Pancreas (tissue), 10 donors: ENCODE measurements around the gene CAPN14. TPM values are rescaled to one million over a fixed set of nuclear protein-coding genes. Genes with fewer than 3 reads are reported as not detected.

Source experiments
- ATAC-seq, 4 donors: fragments of 200-7000 bp; cut with Tn5 transposase; one replicate each; pipeline versions ENCODE4 v1.8.0 to v1.9.1; 2020; ENCODE audit warnings: mild to moderate bottlenecking in 4 of 4, moderate library complexity in 4 of 4
- DNase-seq, 6 donors: peaks; one replicate each; pipeline ENCODE4 v3.0.0-alpha.2; 2020
- FAIRE-seq: peaks from 2 replicates; lab custom pipeline; 2012; peaks lifted over from hg19 to GRCh38; lab: Jason Lieb, UNC
- H3K27ac ChIP-seq, 4 donors: fragments of 200-600 bp; sonication (generic); 1 replicate in 3 of 4; 2 replicates in 1 of 4; pipeline versions ENCODE4 v1.5.0 to v1.8.0; 2020
- H3K27me3 ChIP-seq, 4 donors: fragments of 200-600 bp; one replicate each; pipeline ENCODE4 v1.8.0; 2021
- H3K36me3 ChIP-seq, 3 donors: fragments of 200-600 bp; sonication (generic) in 1 of 3; one replicate each; pipeline versions ENCODE4 v1.5.0 to v1.8.0; 2020 to 2021
- H3K4me1 ChIP-seq, 3 donors: fragments of 200-600 bp; one replicate each; pipeline ENCODE4 v1.8.0; 2021
- H3K4me3 ChIP-seq, 4 donors: fragments of 200-600 bp; sonication (generic) in 2 of 4; one replicate each; pipeline versions ENCODE4 v1.5.0 to v1.8.0; 2020 to 2021
- H3K9me3 ChIP-seq, 4 donors: fragments of 200-600 bp; one replicate each; pipeline ENCODE4 v1.8.0; 2021
- CTCF ChIP-seq, 4 donors: fragments of 200-600 bp; sonication (generic) in 3 of 4; IDR thresholded peaks; one replicate each; pipeline versions ENCODE4 v1.5.0 to v1.8.0; 2021; ENCODE audit warnings: antibody characterized with exemption in 4 of 4
- WGBS, 2 donors: extraction: QIAGEN DNeasy Blood & Tissue Kit; methylation state at CpG; one replicate each; pipeline ENCODE4 v1.1.7; 2013; 5-methylcytosine and 5-hydroxymethylcytosine counted together
- intact Hi-C, 3 donors: fragments of 100-400 bp; cut with DNase I; formaldehyde crosslinking; loops; one replicate each; pipeline versions ENCODE4 v1.11.1 to v1.14.2; 2022
- polyA plus RNA-seq, 2 donors: library from polyadenylated mRNA; stranded (reverse); fragments of 200-250 nt; gene quantifications; one replicate each; pipeline ENCODE4 v1.2.3, GENCODE V29; 2013
- total RNA-seq, 6 donors: library from RNA; stranded (reverse); fragmentation: NEBNext Ultra II Directional in 4 of 6; extraction: Animal tissue kit (Norgen Biotek cat#: 25700) in 4 of 6; gene quantifications; one replicate each; pipeline versions ENCODE4 v1.2.1 to v1.2.4, GENCODE V29; 2021 to 2023
- donor health status: healthy with polysubstance abuse.
- donor health status: DM: no; HTN: no; CAD: no; lungs with moderate emphysema.
- donor health status: DM: no; HTN: no; CAD: no.
- donor health status: control.
- donor health status: control.
- donor health status: Bipolar disorder and iron deficiency.
- donor health status: DM: yes; HTN: yes; CAD: no.
- donor health status: DM: no; HTN: no; CAD: no.
- donor health status: DM: no; HTN: no; CAD: no.
- donor health status: DM: yes; HTN: yes; CAD: no.

CAPN14 gene
- total and polyA plus RNA-seq, 8 donors: 0.06 to 0.08 (median 0.07) TPM; not detected in 5

- Histone ChIP-seq H3K36me3 (no peaks in the 10 kb centered on the region), H3K9me3 (no peaks in the 10 kb centered on the region), H3K4me1 (no peaks in the 10 kb centered on the region), H3K4me3 (no peak overlapping the region), H3K27me3 (peaks cover 0 to 6% (median 0%) of the 10 kb centered on the region in 4 donors), H3K27ac (no peak overlapping the region)
- ATAC-seq (no peak), FAIRE-seq (no peak), DNase-seq (no peak)
- WGBS, 2 donors: 58 to 66% methylated on average over 6 of the region's 6 CpGs
- intact Hi-C loops: no loop called here
- no peak for TF ChIP-seq CTCF (IDR thresholded peaks at IDR 0.05)
Measured at GRCh38 chr2:31221544-31221943, 4.2 kb upstream of the CAPN14 start.

- Histone ChIP-seq H3K4me1 (no peaks in the 10 kb centered on the region), H3K9me3 (no peaks in the 10 kb centered on the region), H3K36me3 (no peaks in the 10 kb centered on the region), H3K27me3 (no peaks in the 10 kb centered on the region), H3K27ac (no peak overlapping the region), H3K4me3 (no peak overlapping the region)
- WGBS, 2 donors: 52 to 64% methylated on average over 11 of the region's 11 CpGs
- TF ChIP-seq CTCF (IDR thresholded peaks at IDR 0.05): no peak
- ATAC-seq: peak in 2 of 4 donors; percentile 26 to 55
- DNase-seq: no peak
- intact Hi-C loops: no loop called here
- no peak for FAIRE-seq
Measured at GRCh38 chr2:31219131-31219969, 2.0 kb upstream of the CAPN14 start.

GRCh38 chr2:31216734-31217133, 581 bp downstream of the CAPN14 start:
- no peaks in the 10 kb centered on the region for H3K9me3 ChIP-seq
- intact Hi-C loops: no loop called here
- H3K4me1 ChIP-seq: no peaks in the 10 kb centered on the region
- WGBS, 2 donors: 58 to 72% methylated on average over 5 of the region's 5 CpGs
- no peak for ATAC-seq
- H3K27me3 ChIP-seq: no peaks in the 10 kb centered on the region
- no peaks in the 10 kb centered on the region for H3K36me3 ChIP-seq
- H3K4me3 ChIP-seq: no peak overlapping the region
- DNase-seq: no peak
- TF ChIP-seq CTCF (IDR thresholded peaks at IDR 0.05): no peak
- H3K27ac ChIP-seq: no peak overlapping the region
- no peak for FAIRE-seq

GRCh38 chr2:31214444-31214915, 2.8 kb downstream of the CAPN14 start:
- DNase-seq (no peak), FAIRE-seq (no peak), ATAC-seq (no peak)
- no peaks in the 10 kb centered on the region for H3K36me3 ChIP-seq
- H3K27ac ChIP-seq: no peak overlapping the region
- no peaks in the 10 kb centered on the region for H3K9me3 ChIP-seq
- H3K4me3 ChIP-seq: no peak overlapping the region
- no peak for TF ChIP-seq CTCF (IDR thresholded peaks at IDR 0.05)
- H3K27me3 ChIP-seq: no peaks in the 10 kb centered on the region
- intact Hi-C loops: no loop called here
- no peaks in the 10 kb centered on the region for H3K4me1 ChIP-seq
- 83 to 92% methylated on average over 8 of the region's 8 CpGs for WGBS, 2 donors
